H1 (cell line): ENCODE results near the gene MCF2L2. TPM values are rescaled to one million over a fixed set of nuclear protein-coding genes. Genes with fewer than 3 reads are reported as not detected.

Source experiments
- CTCF ChIA-PET: fragments of 300-600 bp; sonication (Branson Sonifier 250); formaldehyde crosslinking; loops from one replicate; lab custom pipeline; 2021; ENCODE audit not compliant: partially characterized antibody; lab: Charles Lee
- POLR2A ChIA-PET: fragments of 300-600 bp; sonication (Branson Sonifier 250); formaldehyde crosslinking; loops from one replicate; lab custom pipeline; 2021; ENCODE audit warnings: inconsistent platforms; ENCODE audit not compliant: partially characterized antibody; lab: Charles Lee
- DNase-seq, 2 experiments: peaks; one replicate each; pipeline versions ENCODE4 v3.0.0 to v3.0.0-alpha.2; 2010 to 2022; ENCODE audit warnings: low spot score in 2 of 2, low read depth in 1 of 2, mixed read lengths in 1 of 2
- FAIRE-seq: peaks from 2 replicates; lab custom pipeline; 2011; peaks lifted over from hg19 to GRCh38; lab: Jason Lieb, UNC
- H2AFZ ChIP-seq: 2 replicates; pipeline ENCODE4 v1.8.1; 2012; ENCODE audit warnings: low read length, inconsistent platforms
- H2AK5ac ChIP-seq: 2 replicates; pipeline ENCODE4 v1.6.1; 2013; ENCODE audit warnings: low read depth, low read length
- H2BK120ac ChIP-seq: replicated peaks from 2 replicates; pipeline ENCODE3; 2013; ENCODE audit warnings: low read depth, low read length, inconsistent platforms
- H2BK12ac ChIP-seq: 2 replicates; pipeline ENCODE4 v1.6.1; 2013; ENCODE audit warnings: low read depth, low read length
- H2BK15ac ChIP-seq: 2 replicates; pipeline ENCODE4 v1.6.1; 2013; ENCODE audit warnings: low read length
- H2BK20ac ChIP-seq: 2 replicates; pipeline ENCODE4 v1.6.1; 2013; ENCODE audit warnings: low read length
- H2BK5ac ChIP-seq: 2 replicates; pipeline ENCODE4 v1.6.1; 2013; ENCODE audit warnings: low read depth, low read length
- H3K14ac ChIP-seq: 2 replicates; pipeline ENCODE4 v1.6.1; 2013; ENCODE audit warnings: inconsistent platforms; ENCODE audit not compliant: insufficient read length
- H3K18ac ChIP-seq: 2 replicates; pipeline ENCODE4 v1.6.1; 2013; ENCODE audit warnings: low read length; ENCODE audit errors: extremely low read depth
- H3K23ac ChIP-seq: 2 replicates; pipeline ENCODE4 v1.6.1; 2013; ENCODE audit warnings: inconsistent platforms; ENCODE audit not compliant: insufficient read length
- H3K23me2 ChIP-seq: 2 replicates; pipeline ENCODE4 v1.6.1; 2013; ENCODE audit warnings: low read depth, low read length
- H3K27ac ChIP-seq: 2 replicates; pipeline ENCODE4 v1.6.1; 2011; ENCODE audit warnings: low read depth, low read length, inconsistent platforms
- H3K27me3 ChIP-seq, 4 experiments: replicated peaks in 1 of 4; 1 replicate in 1 of 4; 2 replicates in 3 of 4; pipeline versions ENCODE4 v1.6.1 to v1.8.1; 2011 to 2013; ENCODE audit warnings: low read length in 3 of 4, mild to moderate bottlenecking in 3 of 4, inconsistent platforms in 2 of 4, mixed read lengths in 2 of 4, moderate library complexity in 1 of 4; ENCODE audit not compliant: control insufficient read depth in 3 of 4, insufficient read depth in 3 of 4; ENCODE audit errors: extremely low read depth in 1 of 4
- H3K36me3 ChIP-seq, 4 experiments: 2 replicates each; pipeline versions ENCODE4 v1.6.1 to v1.8.1; 2011 to 2013; ENCODE audit warnings: mild to moderate bottlenecking in 4 of 4, low read length in 3 of 4, moderate library complexity in 2 of 4, control low read depth in 1 of 4, inconsistent platforms in 1 of 4; ENCODE audit not compliant: insufficient read depth in 4 of 4, control insufficient read depth in 2 of 4
- H3K4ac ChIP-seq: replicated peaks from 2 replicates; pipeline ENCODE3; 2013; ENCODE audit warnings: low read length, low read depth, mixed read lengths, inconsistent platforms; ENCODE audit not compliant: insufficient read length
- H3K4me1 ChIP-seq, 4 experiments: replicated peaks in 1 of 4; 1 replicate in 1 of 4; 2 replicates in 3 of 4; pipeline versions ENCODE4 v1.6.1 to v1.8.1; 2011 to 2013; ENCODE audit warnings: low read length in 3 of 4, inconsistent platforms in 2 of 4, mixed read lengths in 1 of 4; ENCODE audit not compliant: insufficient read depth in 4 of 4, control insufficient read depth in 3 of 4
- H3K4me2 ChIP-seq, 2 experiments: 2 replicates each; pipeline versions ENCODE4 v1.6.1 to v1.8.1; 2011 to 2013; ENCODE audit warnings: low read depth in 2 of 2, low read length in 2 of 2, control low read depth in 1 of 2, inconsistent platforms in 1 of 2, mild to moderate bottlenecking in 1 of 2; ENCODE audit not compliant: insufficient read depth in 1 of 2
- H3K4me3 ChIP-seq, 4 experiments: fragments of 200-600, 300-600 bp in 1 of 4; sonication (generic), shearing (Covaris generic), sonication (Bioruptor Twin) in 1 of 4; 2 replicates each; pipeline versions ENCODE4 v1.5.1 to v1.8.1; 2011 to 2016; ENCODE audit warnings: low read length in 4 of 4, low read depth in 3 of 4, control low read depth in 2 of 4, inconsistent platforms in 2 of 4, mild to moderate bottlenecking in 2 of 4, mixed read lengths in 1 of 4, moderate library complexity in 1 of 4; ENCODE audit not compliant: insufficient read depth in 2 of 4; ENCODE audit errors: extremely low read depth in 1 of 4
- H3K56ac ChIP-seq: replicated peaks from 2 replicates; pipeline ENCODE3; 2013; ENCODE audit warnings: low read depth, mild to moderate bottlenecking, mixed read lengths, low read length, inconsistent platforms; ENCODE audit not compliant: insufficient read length
- H3K79me1 ChIP-seq: 2 replicates; pipeline ENCODE4 v1.6.1; 2013; ENCODE audit warnings: low read depth, low read length, control low read depth
- H3K79me2 ChIP-seq, 2 experiments: 2 replicates each; pipeline versions ENCODE4 v1.6.1 to v1.8.1; 2012 to 2013; ENCODE audit warnings: low read length in 2 of 2, mild to moderate bottlenecking in 2 of 2, inconsistent platforms in 1 of 2; ENCODE audit not compliant: insufficient read depth in 2 of 2, control insufficient read depth in 1 of 2
- H3K9ac ChIP-seq, 4 experiments: replicated peaks in 1 of 4; 1 replicate in 1 of 4; 2 replicates in 3 of 4; pipeline versions ENCODE4 v1.6.1 to v1.8.1; 2011 to 2013; ENCODE audit warnings: low read depth in 3 of 4, low read length in 3 of 4, control low read depth in 2 of 4, mild to moderate bottlenecking in 2 of 4, moderate library complexity in 2 of 4, inconsistent platforms in 1 of 4; ENCODE audit errors: extremely low read depth in 1 of 4
- H3K9me3 ChIP-seq, 2 experiments: 2 replicates each; pipeline versions ENCODE4 v1.6.1 to v1.8.1; 2012 to 2013; ENCODE audit warnings: mild to moderate bottlenecking in 2 of 2, moderate library complexity in 2 of 2, control low read depth in 1 of 2, inconsistent platforms in 1 of 2, low read depth in 1 of 2, low read length in 1 of 2, mixed read lengths in 1 of 2; ENCODE audit not compliant: insufficient read depth in 2 of 2
- H4K20me1 ChIP-seq, 2 experiments: replicated peaks in 1 of 2; 2 replicates each; pipeline versions ENCODE3 to v1.8.1; 2011 to 2013; ENCODE audit warnings: inconsistent platforms in 2 of 2, low read length in 2 of 2, mild to moderate bottlenecking in 1 of 2; ENCODE audit not compliant: insufficient read depth in 2 of 2, control insufficient read depth in 1 of 2
- H4K5ac ChIP-seq: 2 replicates; pipeline ENCODE4 v1.6.1; 2013; ENCODE audit warnings: low read length, low read depth, mixed read lengths, inconsistent platforms; ENCODE audit not compliant: insufficient read length
- H4K8ac ChIP-seq: 2 replicates; pipeline ENCODE4 v1.8.0; 2013; ENCODE audit warnings: mild to moderate bottlenecking, moderate library complexity, low read length, inconsistent platforms; ENCODE audit not compliant: insufficient read depth; ENCODE audit errors: extremely low read depth
- H4K91ac ChIP-seq: replicated peaks from 2 replicates; pipeline ENCODE3; 2013; ENCODE audit warnings: low read length, mixed read lengths, inconsistent platforms; ENCODE audit not compliant: insufficient read length
- SP2 ChIP-seq: IDR thresholded peaks from 2 replicates; pipeline ENCODE4 v1.6.1; 2012; ENCODE audit warnings: mild to moderate bottlenecking, low read length, inconsistent platforms
- WGBS, 2 experiments: shearing (Covaris generic) in 1 of 2; methylation state at CpG; one replicate each; pipeline versions ENCODE4 v1.1.6 to v1.1.7; 2013 to 2015; ENCODE audit warnings: low lambda C conversion rate in 2 of 2, mixed read lengths in 2 of 2, inconsistent platforms in 1 of 2, low coverage in 1 of 2, missing lambda C conversion rate in 1 of 2; ENCODE audit not compliant: insufficient replicate concordance in 2 of 2, insufficient coverage in 1 of 2, insufficient read length in 1 of 2; ENCODE audit errors: extremely low coverage in 1 of 2, missing lambda C conversion rate in 1 of 2; 5-methylcytosine and 5-hydroxymethylcytosine counted together
- polyA plus RNA-seq, 7 experiments: library from polyadenylated mRNA; depleted of rRNA in 3 of 7; stranded (reverse) in 5 of 7; unstranded in 2 of 7; fragments of >200 nt in 5 of 7; fragments of 200-250 nt in 2 of 7; gene quantifications; 1 replicate in 5 of 7; 2 replicates in 1 of 7; 4 replicates in 1 of 7; pipeline versions ENCODE4 v1.2.1 to v1.2.3, GENCODE V29; 2011 to 2013; ENCODE audit warnings: missing spikeins in 2 of 7, mixed read lengths in 2 of 7
- total RNA-seq: library from RNA; stranded (reverse); fragmentation: NEBNext Ultra II Directional; extraction: Animal tissue kit (Norgen Biotek cat#: 25700); gene quantifications from 2 replicates; pipeline ENCODE4 v1.2.1, GENCODE V29; 2021

Gene MCF2L2
- total and polyA plus RNA-seq, 2 of the 8 experiments (the other 6 are each of a cell fraction or from before 2014, with no cell fraction given) = 4.1 to 13.7 TPM

DNA sequence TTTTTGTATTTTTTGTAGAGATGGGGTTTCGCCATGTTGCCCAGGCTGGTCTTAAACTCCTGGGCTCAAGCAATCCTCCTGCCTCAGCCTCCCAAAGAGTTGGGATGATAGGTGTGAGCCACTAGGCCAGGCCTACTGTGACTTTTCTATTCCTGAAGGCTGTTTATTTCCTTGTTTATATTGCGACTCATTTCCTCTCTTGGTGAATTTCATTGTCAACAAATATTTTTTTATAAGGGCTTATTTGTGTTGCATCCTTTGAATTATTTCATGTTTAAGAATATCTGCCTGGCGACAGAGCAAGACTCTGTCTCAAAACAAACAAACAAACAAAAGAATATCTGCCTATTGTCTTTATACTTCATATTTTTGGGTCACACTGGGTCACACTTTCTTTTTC is 299.7 kb downstream of the MCF2L2 start:
- no peak overlapping the region for H2BK120ac ChIP-seq
- no peak overlapping the region for H2AFZ ChIP-seq
- H3K9ac ChIP-seq = no peak overlapping the region
- ChIA-PET CTCF (interaction anchor here (1.0 to 1.9 kb wide), 5 partner anchors 12 to 351 kb away, joined by 3 to 8 read pairs (median 3); no protein-coding TSS in a partner anchor), POLR2A (no interaction called here)
- H2BK15ac ChIP-seq = no peak overlapping the region
- no peaks in the 10 kb centered on the region for H3K79me1 ChIP-seq
- DNase-seq (no peak), FAIRE-seq (no peak)
- no peak overlapping the region for H3K4me3 ChIP-seq
- no peak overlapping the region for H2AK5ac ChIP-seq
- no peaks in the 10 kb centered on the region; a peak in 1 of 7 replicates for H3K4me1 ChIP-seq
- WGBS, 2 experiments = 91% methylated on average over 3 of the region's 3 CpGs; no CpG with 5 or more reads in 1 of the 2 experiments
- peaks cover 0 to 3% of the 10 kb centered on the region in 2 experiments; a peak in 1 of 4 replicates for H3K9me3 ChIP-seq
- no peak overlapping the region for H3K27ac ChIP-seq
- H3K18ac ChIP-seq = no peak overlapping the region
- no peak overlapping the region for H4K5ac ChIP-seq
- H2BK12ac ChIP-seq = no peak overlapping the region
- H3K27me3 ChIP-seq = no peaks in the 10 kb centered on the region
- no peak overlapping the region for H3K56ac ChIP-seq
- H2BK5ac ChIP-seq = no peak overlapping the region
- H2BK20ac ChIP-seq = no peak overlapping the region
- no peaks in the 10 kb centered on the region for H3K36me3 ChIP-seq
- H3K23me2 ChIP-seq = no peaks in the 10 kb centered on the region
- H3K23ac ChIP-seq = no peak overlapping the region
- H3K4me2 ChIP-seq = no peak overlapping the region
- no peak overlapping the region for H4K91ac ChIP-seq
- no peaks in the 10 kb centered on the region for H4K20me1 ChIP-seq
- no peak overlapping the region for H4K8ac ChIP-seq
- no peak overlapping the region for H3K14ac ChIP-seq
- H3K4ac ChIP-seq = no peak overlapping the region
- H3K79me2 ChIP-seq = no peaks in the 10 kb centered on the region
- no peak for TF ChIP-seq SP2
